ENCODE measurements around the gene ANAPC5. TPM values are rescaled to one million over a fixed set of nuclear protein-coding genes. Genes with fewer than 3 reads are reported as not detected.

ANAPC5 gene
- total RNA-seq, 1 experiment from 2014 or later = 199 TPM

DNA sequence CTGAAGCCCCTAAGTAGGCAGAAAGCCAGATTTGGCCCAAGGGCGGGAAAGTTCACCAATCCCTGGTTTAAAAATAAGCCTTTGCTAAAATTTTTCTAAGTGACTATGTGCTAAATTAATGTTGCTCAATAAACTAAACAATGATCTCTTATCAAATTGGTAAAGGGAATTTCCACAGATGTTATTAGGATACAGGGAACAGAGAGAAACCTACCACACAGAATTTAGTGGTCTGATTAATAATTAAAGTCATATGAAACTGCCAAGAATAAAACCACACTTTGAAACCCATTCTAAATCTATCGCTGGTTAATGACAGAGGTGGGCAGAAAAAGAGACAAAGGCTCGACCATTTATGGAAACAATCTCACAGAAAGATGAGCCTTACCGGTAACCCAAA, 22.0 kb downstream of the ANAPC5 start:
- ATAC-seq (no peak), DNase-seq (no peak)
- H3K9me3 ChIP-seq (ENCODE audit: low read length) = no peaks in the 10 kb centered on the region
- no peaks in the 10 kb centered on the region for H3K9me2 ChIP-seq (replicated peaks; ENCODE audit: low read length)
- TF ChIP-seq EZH2phosphoT487 (IDR thresholded peaks at IDR 0.05; ENCODE audit: borderline replicate concordance, low read length) = no peak
- H3K36me3 ChIP-seq (ENCODE audit: low read depth, low read length) = peaks cover 81% of the 10 kb centered on the region
- H3F3A ChIP-seq (ENCODE audit: low read length, unreplicated experiment) = no peaks in the 10 kb centered on the region
- H3K4me1 ChIP-seq (ENCODE audit: insufficient read depth, low read length) = no peaks in the 10 kb centered on the region
- BruUV-seq (replicated peaks) = no TSS peak
- H2AFZ ChIP-seq (ENCODE audit: low read length) = no peak overlapping the region
- no peak overlapping the region for H3K27ac ChIP-seq (ENCODE audit: low read length)
- H3K27me3 ChIP-seq (ENCODE audit: low read length) = no peaks in the 10 kb centered on the region
- no peak overlapping the region for H3K9ac ChIP-seq (ENCODE audit: low read length)
- intact Hi-C loops (cut with micrococcal nuclease) = no loop called here
- no peaks in the 10 kb centered on the region for H4K20me1 ChIP-seq (ENCODE audit: low read length)
- no peaks in the 10 kb centered on the region for H3K79me2 ChIP-seq (ENCODE audit: low read length)
- CTCF ChIA-PET = no interaction called here
- H3K4me3 ChIP-seq (ENCODE audit: low read length) = no peak overlapping the region
- POLR2A ChIA-PET (ENCODE audit: unreplicated experiment) = no interaction called here
- H3K4me2 ChIP-seq (ENCODE audit: low read length) = no peak overlapping the region

GRCh38 chr12:121328620-121329019, 23.6 kb downstream of the ANAPC5 start:
- Histone ChIP-seq H3K27me3 (ENCODE audit: low read length) (no peaks in the 10 kb centered on the region), H3K4me2 (ENCODE audit: low read length) (no peak overlapping the region), H3F3A (ENCODE audit: low read length, unreplicated experiment) (no peaks in the 10 kb centered on the region), H3K27ac (ENCODE audit: low read length) (no peak overlapping the region), H3K79me2 (ENCODE audit: low read length) (no peaks in the 10 kb centered on the region), H3K4me1 (ENCODE audit: insufficient read depth, low read length) (no peaks in the 10 kb centered on the region), H2AFZ (ENCODE audit: low read length) (no peak overlapping the region), H3K4me3 (ENCODE audit: low read length) (no peak overlapping the region), H3K9me2 (replicated peaks; ENCODE audit: low read length) (no peaks in the 10 kb centered on the region), H4K20me1 (ENCODE audit: low read length) (no peaks in the 10 kb centered on the region), H3K36me3 (ENCODE audit: low read depth, low read length) (peaks cover 76% of the 10 kb centered on the region), H3K9me3 (ENCODE audit: low read length) (no peaks in the 10 kb centered on the region), H3K9ac (ENCODE audit: low read length) (no peak overlapping the region)
- ChIA-PET CTCF (no interaction called here), POLR2A (ENCODE audit: unreplicated experiment) (no interaction called here)
- TF ChIP-seq, protein P1, sequence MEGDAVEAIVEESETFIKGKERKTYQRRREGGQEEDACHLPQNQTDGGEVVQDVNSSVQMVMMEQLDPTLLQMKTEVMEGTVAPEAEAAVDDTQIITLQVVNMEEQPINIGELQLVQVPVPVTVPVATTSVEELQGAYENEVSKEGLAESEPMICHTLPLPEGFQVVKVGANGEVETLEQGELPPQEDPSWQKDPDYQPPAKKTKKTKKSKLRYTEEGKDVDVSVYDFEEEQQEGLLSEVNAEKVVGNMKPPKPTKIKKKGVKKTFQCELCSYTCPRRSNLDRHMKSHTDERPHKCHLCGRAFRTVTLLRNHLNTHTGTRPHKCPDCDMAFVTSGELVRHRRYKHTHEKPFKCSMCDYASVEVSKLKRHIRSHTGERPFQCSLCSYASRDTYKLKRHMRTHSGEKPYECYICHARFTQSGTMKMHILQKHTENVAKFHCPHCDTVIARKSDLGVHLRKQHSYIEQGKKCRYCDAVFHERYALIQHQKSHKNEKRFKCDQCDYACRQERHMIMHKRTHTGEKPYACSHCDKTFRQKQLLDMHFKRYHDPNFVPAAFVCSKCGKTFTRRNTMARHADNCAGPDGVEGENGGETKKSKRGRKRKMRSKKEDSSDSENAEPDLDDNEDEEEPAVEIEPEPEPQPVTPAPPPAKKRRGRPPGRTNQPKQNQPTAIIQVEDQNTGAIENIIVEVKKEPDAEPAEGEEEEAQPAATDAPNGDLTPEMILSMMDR (conservative IDR thresholded peaks at IDR 0.05; ENCODE audit: low read depth, low read length) = no peak
- no peak for TF ChIP-seq EZH2phosphoT487 (IDR thresholded peaks at IDR 0.05; ENCODE audit: borderline replicate concordance, low read length)
- TF ChIP-seq EZH2 (IDR thresholded peaks at IDR 0.05; ENCODE audit: low read length, unreplicated experiment) = no peak
- intact Hi-C loops (cut with micrococcal nuclease) = no loop called here
- no peak for DNase-seq
- no TSS peak for BruUV-seq (replicated peaks)
- no peak for ATAC-seq

DNA sequence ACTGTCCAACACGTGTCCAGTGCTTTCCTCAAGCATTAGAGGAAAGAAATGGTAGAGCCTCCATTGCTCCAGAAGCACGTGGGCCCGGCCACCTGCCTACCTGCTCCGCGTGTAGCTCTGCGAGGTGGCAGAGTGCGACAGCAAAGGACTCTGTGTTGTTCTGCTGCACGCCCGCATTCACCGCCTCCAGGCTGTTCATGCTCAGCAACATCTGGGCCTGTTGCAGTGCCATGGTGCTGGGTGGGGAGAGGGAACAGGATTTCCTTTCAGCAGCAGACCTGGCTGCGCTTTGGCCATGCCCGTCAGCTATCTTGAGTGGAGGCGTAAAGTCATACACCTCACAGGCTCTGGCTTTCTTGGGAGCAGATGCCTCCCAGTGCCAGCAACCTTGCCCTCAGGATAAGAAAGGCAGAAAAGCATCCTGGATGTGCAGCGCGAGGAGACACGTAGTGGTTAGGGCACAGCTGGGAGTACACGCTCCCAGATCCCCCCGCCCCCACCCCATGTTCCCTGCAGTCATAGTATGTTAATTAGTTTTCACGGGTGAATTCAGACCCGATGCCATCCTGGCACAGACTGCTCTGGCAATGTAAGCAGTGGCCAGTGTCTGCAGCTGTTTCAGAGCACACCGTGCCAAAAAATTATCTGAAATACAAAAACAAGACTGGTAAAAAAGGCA, 25.1 kb downstream of the ANAPC5 start:
- Histone ChIP-seq H3K27me3 (ENCODE audit: low read length) (no peaks in the 10 kb centered on the region), H3K4me2 (ENCODE audit: low read length) (no peak overlapping the region), H3K27ac (ENCODE audit: low read length) (no peak overlapping the region), H3F3A (ENCODE audit: low read length, unreplicated experiment) (no peaks in the 10 kb centered on the region), H3K9ac (ENCODE audit: low read length) (no peak overlapping the region), H4K20me1 (ENCODE audit: low read length) (no peaks in the 10 kb centered on the region), H3K4me3 (ENCODE audit: low read length) (no peak overlapping the region), H3K9me3 (ENCODE audit: low read length) (no peaks in the 10 kb centered on the region), H3K4me1 (ENCODE audit: insufficient read depth, low read length) (no peaks in the 10 kb centered on the region), H3K79me2 (ENCODE audit: low read length) (no peaks in the 10 kb centered on the region), H2AFZ (ENCODE audit: low read length) (no peak overlapping the region), H3K36me3 (ENCODE audit: low read depth, low read length) (peaks cover 77% of the 10 kb centered on the region), H3K9me2 (replicated peaks; ENCODE audit: low read length) (no peaks in the 10 kb centered on the region)
- DNase-seq (no peak), ATAC-seq (no peak)
- TF ChIP-seq EZH2 (IDR thresholded peaks at IDR 0.05; ENCODE audit: low read length, unreplicated experiment) (no peak), EZH2phosphoT487 (IDR thresholded peaks at IDR 0.05; ENCODE audit: borderline replicate concordance, low read length) (no peak)
- no TSS peak for BruUV-seq (replicated peaks)
- CTCF ChIA-PET = no interaction called here
- POLR2A ChIA-PET (ENCODE audit: unreplicated experiment) = no interaction called here
- intact Hi-C loops (cut with micrococcal nuclease) = no loop called here
